Measurements from ENCODE around the gene HRC.
A peak's percentile ranks its signal among the peaks of the same experiment; 100 is the strongest.
"Not testable (repeated sequence)": the region's sequence is repeated elsewhere in the genome, so short reads cannot be mapped to it uniquely, and the experiment has no call there.

Gene HRC

GRCh38 chr19:49161987-49162386 is 6.8 kb upstream of the HRC start:
- DNase-seq (ENCODE audit: low read depth in 2 of 3, low spot score in 1 of 3) = no peak

- DNase-seq (ENCODE audit: low read depth in 2 of 3, low spot score in 1 of 3) = no peak
These were observed 5.4 kb upstream of the HRC start for GRCh38 chr19:49160450-49161189.

GRCh38 chr19:49157445-49158224 is 2.4 kb upstream of the HRC start, which contains the start of gene TRPM4:
Gene TRPM4, plus strand, starts transcription at chr19:49157792. Its CDS starts 75 bp downstream, at chr19:49157867.
- peak in 2 of 3 donors; percentile 36 to 62 for DNase-seq (ENCODE audit: low read depth in 2 of 3, low spot score in 1 of 3)

GRCh38 chr19:49155820-49156346 is 687 bp upstream of the HRC start:
- DNase-seq (ENCODE audit: low read depth in 2 of 3, low spot score in 1 of 3) = no peak

GRCh38 chr19:49154279-49154678 is 917 bp downstream of the HRC start:
- no peak for DNase-seq (ENCODE audit: low read depth in 2 of 3, low spot score in 1 of 3)

GRCh38 chr19:49153167-49153809 is 1.9 kb downstream of the HRC start:
- DNase-seq (ENCODE audit: low read depth in 2 of 3, low spot score in 1 of 3) = no peak

GRCh38 chr19:49152119-49152550 is 3.1 kb downstream of the HRC start:
- DNase-seq (ENCODE audit: low read depth in 2 of 3, low spot score in 1 of 3) = no peak

GRCh38 chr19:49151267-49152118 is 3.7 kb downstream of the HRC start:
- DNase-seq (ENCODE audit: low read depth in 2 of 3, low spot score in 1 of 3) = peak in 1 of 3 donors; percentile 28

- no peak for DNase-seq (ENCODE audit: low read depth in 2 of 3, low spot score in 1 of 3)
These were observed 4.3 kb downstream of the HRC start for GRCh38 chr19:49150944-49151243.

- DNase-seq (ENCODE audit: low read depth in 2 of 3, low spot score in 1 of 3) = peak in 1 of 3 donors; percentile 35
These were observed 4.9 kb downstream of the HRC start for GRCh38 chr19:49150106-49150943.

GRCh38 chr19:49149652-49150105 is 5.5 kb downstream of the HRC start:
- no peak for DNase-seq (ENCODE audit: low read depth in 2 of 3, low spot score in 1 of 3)

GRCh38 chr19:49148784-49149651 is 6.2 kb downstream of the HRC start:
- peak; percentile 79 to 87 (median 82) for DNase-seq (ENCODE audit: low read depth in 2 of 3, low spot score in 1 of 3)

GRCh38 chr19:49148044-49148682 is 7.0 kb downstream of the HRC start:
- DNase-seq (ENCODE audit: low read depth in 2 of 3, low spot score in 1 of 3) = no peak

GRCh38 chr19:49146408-49146770 is 8.8 kb downstream of the HRC start:
- not testable (repeated sequence) for DNase-seq (ENCODE audit: low read depth in 2 of 3, low spot score in 1 of 3)

GRCh38 chr19:49145573-49146407 is 9.4 kb downstream of the HRC start:
- peak; percentile 73 to 90 (median 75) for DNase-seq (ENCODE audit: low read depth in 2 of 3, low spot score in 1 of 3)

- DNase-seq (ENCODE audit: low read depth in 2 of 3, low spot score in 1 of 3) = peak; percentile 57 to 70 (median 59)
These were observed 12.3 kb downstream of the HRC start for GRCh38 chr19:49142866-49143335.

- DNase-seq (ENCODE audit: low read depth in 2 of 3, low spot score in 1 of 3) = no peak
These were observed 13.8 kb downstream of the HRC start for GRCh38 chr19:49141352-49141751.

Measured in stimulated activated CD4-positive, alpha-beta T cell treated with anti-CD3 and anti-CD28 coated beads, Interleukin-12 subunit alpha, Interleukin-12 subunit beta, amount 100 ng/mL, for 48 hours (primary cell).